ENCODE results near the gene KDM3B.

Gene KDM3B

DNA sequence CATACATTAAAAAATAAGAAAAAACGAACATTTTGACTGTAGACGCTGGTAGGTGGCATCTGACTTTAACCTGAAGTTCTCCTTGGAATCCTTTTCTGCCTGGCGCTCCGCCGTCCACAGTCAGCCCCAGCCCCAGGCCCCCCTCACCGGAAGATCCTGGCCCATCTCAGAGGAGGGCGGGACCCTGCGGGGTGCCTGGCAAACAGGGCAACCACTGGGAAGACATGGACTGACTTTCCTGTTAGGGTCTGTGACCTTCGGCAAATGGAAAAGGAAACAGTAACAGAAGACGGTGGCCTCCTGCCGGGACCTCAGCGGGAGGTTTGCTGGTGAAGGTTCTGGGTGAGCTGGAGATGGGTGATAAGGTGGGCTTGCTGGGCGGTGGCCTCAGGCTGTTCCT lies 101.1 kb downstream of the KDM3B start:
- Histone ChIP-seq H3K18ac (ENCODE audit: low read length) (no peak overlapping the region), H2AK5ac (ENCODE audit: low read length) (no peak overlapping the region), H3K4me1 (ENCODE audit: control insufficient read depth in 1 of 2, insufficient read depth in 2 of 2, low read length in 2 of 2) (no peaks in the 10 kb centered on the region), H3K4me3 (ENCODE audit: low read depth, low read length) (no peak overlapping the region), H3K4me2 (ENCODE audit: low read length) (no peak overlapping the region), H3K14ac (ENCODE audit: low read length) (no peak overlapping the region), H3K36me3 (ENCODE audit: control insufficient read depth in 1 of 2, insufficient read depth in 2 of 2, low read length in 2 of 2) (no peaks in the 10 kb centered on the region), H3K79me2 (ENCODE audit: control insufficient read depth, insufficient read depth, low read length, poor library complexity) (no peaks in the 10 kb centered on the region), H3K27me3 (ENCODE audit: insufficient read depth, low read length) (no peaks in the 10 kb centered on the region), H2AFZ (ENCODE audit: insufficient read depth, low read length, poor library complexity) (no peak overlapping the region), H3K9me3 (ENCODE audit: insufficient read depth, low read depth, low read length) (no peaks in the 10 kb centered on the region), H3K27ac (ENCODE audit: low read depth, low read length) (no peak overlapping the region), H4K12ac (ENCODE audit: low read depth, low read length) (no peak overlapping the region), H2BK120ac (ENCODE audit: insufficient read depth, low read length, poor library complexity) (no peak overlapping the region), H3K9ac (ENCODE audit: low read length) (no peak overlapping the region), H3K23ac (ENCODE audit: low read length) (no peak overlapping the region), H4K8ac (ENCODE audit: low read depth, low read length) (no peak overlapping the region), H4K91ac (ENCODE audit: low read depth, low read length) (no peak overlapping the region), H3K79me1 (ENCODE audit: low read length) (no peaks in the 10 kb centered on the region), H2BK5ac (ENCODE audit: low read depth, low read length, poor library complexity) (no peak overlapping the region), H3K4ac (ENCODE audit: low read depth, low read length) (no peak overlapping the region), H2BK12ac (ENCODE audit: low read length) (no peak overlapping the region)
- WGBS (ENCODE audit: extremely low coverage, insufficient coverage, insufficient read length), result no CpG with 5 or more reads among the region's 13 CpGs
- no peak for DNase-seq

DNA sequence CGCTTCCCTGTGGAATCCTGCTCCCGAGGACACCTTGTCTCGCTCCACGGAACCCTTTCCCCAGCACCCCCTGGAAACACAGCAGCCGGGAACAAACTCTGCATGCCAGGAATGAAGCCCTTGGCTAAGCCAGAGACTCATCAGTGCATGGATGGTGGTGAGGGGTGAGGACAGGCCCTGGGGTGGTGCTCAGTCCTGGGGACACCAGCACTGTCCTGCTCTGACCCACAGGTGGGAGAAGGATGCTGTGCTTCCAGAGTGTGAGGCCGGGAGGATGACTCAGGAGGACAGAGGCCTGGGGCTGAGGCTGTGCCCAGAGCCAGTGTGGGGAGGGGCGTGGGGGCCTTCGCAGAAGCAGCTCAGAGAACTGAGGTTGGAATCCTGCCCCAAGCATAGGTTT lies 101.6 kb downstream of the KDM3B start:
- no peaks in the 10 kb centered on the region for H3K9me3 ChIP-seq (ENCODE audit: insufficient read depth, low read depth, low read length)
- H3K18ac ChIP-seq (ENCODE audit: low read length), result no peak overlapping the region
- H2AK5ac ChIP-seq (ENCODE audit: low read length), result no peak overlapping the region
- H3K79me1 ChIP-seq (ENCODE audit: low read length), result no peaks in the 10 kb centered on the region
- no peak overlapping the region for H4K8ac ChIP-seq (ENCODE audit: low read depth, low read length)
- H3K79me2 ChIP-seq (ENCODE audit: control insufficient read depth, insufficient read depth, low read length, poor library complexity), result no peaks in the 10 kb centered on the region
- no peaks in the 10 kb centered on the region for H3K4me1 ChIP-seq (ENCODE audit: control insufficient read depth in 1 of 2, insufficient read depth in 2 of 2, low read length in 2 of 2)
- no peaks in the 10 kb centered on the region for H3K36me3 ChIP-seq (ENCODE audit: control insufficient read depth in 1 of 2, insufficient read depth in 2 of 2, low read length in 2 of 2)
- no peak overlapping the region for H2BK5ac ChIP-seq (ENCODE audit: low read depth, low read length, poor library complexity)
- no peak overlapping the region for H3K23ac ChIP-seq (ENCODE audit: low read length)
- no peak overlapping the region for H3K14ac ChIP-seq (ENCODE audit: low read length)
- H3K27me3 ChIP-seq (ENCODE audit: insufficient read depth, low read length), result no peaks in the 10 kb centered on the region
- no peak overlapping the region for H3K9ac ChIP-seq (ENCODE audit: low read length)
- H2BK12ac ChIP-seq (ENCODE audit: low read length), result no peak overlapping the region
- H4K91ac ChIP-seq (ENCODE audit: low read depth, low read length), result no peak overlapping the region
- no CpG with 5 or more reads among the region's 8 CpGs for WGBS (ENCODE audit: extremely low coverage, insufficient coverage, insufficient read length)
- no peak overlapping the region for H3K27ac ChIP-seq (ENCODE audit: low read depth, low read length)
- no peak overlapping the region for H3K4me2 ChIP-seq (ENCODE audit: low read length)
- no peak overlapping the region for H2AFZ ChIP-seq (ENCODE audit: insufficient read depth, low read length, poor library complexity)
- no peak overlapping the region for H3K4ac ChIP-seq (ENCODE audit: low read depth, low read length)
- no peak for DNase-seq
- H2BK120ac ChIP-seq (ENCODE audit: insufficient read depth, low read length, poor library complexity), result no peak overlapping the region
- no peak overlapping the region for H3K4me3 ChIP-seq (ENCODE audit: low read depth, low read length)
- H4K12ac ChIP-seq (ENCODE audit: low read depth, low read length), result no peak overlapping the region

DNA sequence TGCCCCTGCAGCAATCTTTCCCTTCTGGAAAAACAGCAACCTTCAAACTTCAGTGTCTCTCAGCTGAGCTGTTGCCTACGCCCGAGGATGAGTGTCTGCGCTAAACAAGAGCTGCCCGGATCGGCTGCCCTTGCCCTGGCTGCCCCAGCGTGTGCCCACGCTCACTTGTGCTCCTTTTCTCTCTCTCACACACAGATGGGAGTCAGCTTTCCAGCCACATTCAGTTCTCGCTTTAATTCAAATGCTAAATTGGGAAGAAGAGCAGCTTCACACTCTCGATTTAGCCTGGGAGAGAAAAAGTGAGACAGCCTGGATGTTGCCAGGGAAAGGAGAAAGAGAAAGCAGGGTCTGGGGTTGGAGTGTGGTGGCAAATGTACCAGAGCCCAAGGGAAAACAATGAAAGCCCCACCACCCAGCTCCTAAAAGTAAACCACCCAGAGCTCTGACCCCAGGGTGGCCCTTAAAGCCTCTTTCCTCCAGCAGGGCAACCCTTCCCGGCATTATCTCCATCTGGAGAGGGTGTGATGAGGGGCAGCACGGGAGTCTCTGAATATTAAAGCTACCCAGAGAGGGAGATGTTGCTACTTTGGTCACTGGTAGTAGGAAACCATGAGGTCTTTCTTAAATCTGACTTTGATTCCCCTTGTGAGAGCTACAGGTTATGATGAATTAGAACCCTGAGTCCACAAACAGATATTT lies 102.9 kb downstream of the KDM3B start:
- Histone ChIP-seq H4K8ac (ENCODE audit: low read depth, low read length) (no peak overlapping the region), H3K9me3 (ENCODE audit: insufficient read depth, low read depth, low read length) (no peaks in the 10 kb centered on the region)

DNA sequence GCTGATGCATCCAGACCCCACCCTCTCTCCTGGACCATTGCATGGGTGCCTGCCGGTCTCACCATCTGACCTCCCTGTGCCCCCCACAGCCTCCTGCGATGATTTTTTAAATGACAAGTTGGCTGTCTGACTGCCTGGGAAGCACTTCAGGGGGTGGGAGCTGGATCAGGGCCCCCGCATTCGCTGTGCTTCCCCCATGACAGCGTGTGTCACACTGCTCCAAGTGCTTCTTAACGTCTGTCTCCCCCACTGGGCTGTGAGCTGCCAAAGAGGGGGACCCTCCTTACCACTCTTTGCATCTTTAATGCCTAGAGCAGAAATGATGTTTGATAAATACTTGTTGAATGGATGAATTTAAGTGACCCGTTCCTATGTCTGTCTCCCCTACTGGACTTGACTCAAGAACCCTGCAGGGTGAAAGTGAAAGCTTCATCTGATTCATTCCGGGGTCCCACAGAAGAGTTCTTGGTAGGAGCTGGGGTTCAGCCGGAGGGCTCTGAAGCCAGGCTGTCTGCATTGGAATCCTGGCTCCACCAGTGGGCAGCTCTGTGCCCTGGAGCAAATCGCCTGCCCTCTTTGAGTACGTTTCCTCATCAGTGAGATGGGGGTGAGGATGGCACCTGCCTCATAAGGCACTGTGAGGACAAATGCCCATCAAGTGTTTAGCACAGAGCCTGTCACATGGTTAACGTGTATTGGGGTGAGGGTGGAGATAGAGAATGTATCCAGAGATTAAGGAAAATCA lies 105.2 kb downstream of the KDM3B start:
- no peaks in the 10 kb centered on the region for H3K4me1 ChIP-seq (ENCODE audit: control insufficient read depth in 1 of 2, insufficient read depth in 2 of 2, low read length in 2 of 2)
- no peak overlapping the region for H3K14ac ChIP-seq (ENCODE audit: low read length)
- H3K23ac ChIP-seq (ENCODE audit: low read length), result no peak overlapping the region
- no peak overlapping the region for H3K9ac ChIP-seq (ENCODE audit: low read length)
- no peak overlapping the region for H3K27ac ChIP-seq (ENCODE audit: low read depth, low read length)
- H3K79me1 ChIP-seq (ENCODE audit: low read length), result no peaks in the 10 kb centered on the region
- H3K36me3 ChIP-seq (ENCODE audit: control insufficient read depth in 1 of 2, insufficient read depth in 2 of 2, low read length in 2 of 2), result no peaks in the 10 kb centered on the region
- no CpG with 5 or more reads among the region's 12 CpGs for WGBS (ENCODE audit: extremely low coverage, insufficient coverage, insufficient read length)
- no peak overlapping the region for H3K18ac ChIP-seq (ENCODE audit: low read length)
- H3K27me3 ChIP-seq (ENCODE audit: insufficient read depth, low read length), result no peaks in the 10 kb centered on the region
- H2AK5ac ChIP-seq (ENCODE audit: low read length), result no peak overlapping the region
- H2AFZ ChIP-seq (ENCODE audit: insufficient read depth, low read length, poor library complexity), result no peak overlapping the region
- H3K4ac ChIP-seq (ENCODE audit: low read depth, low read length), result no peak overlapping the region
- H4K91ac ChIP-seq (ENCODE audit: low read depth, low read length), result no peak overlapping the region
- H3K4me3 ChIP-seq (ENCODE audit: low read depth, low read length), result no peak overlapping the region
- H2BK120ac ChIP-seq (ENCODE audit: insufficient read depth, low read length, poor library complexity), result no peak overlapping the region
- H4K12ac ChIP-seq (ENCODE audit: low read depth, low read length), result no peak overlapping the region
- DNase-seq, result no peak
- no peak overlapping the region for H4K8ac ChIP-seq (ENCODE audit: low read depth, low read length)
- no peak overlapping the region for H2BK12ac ChIP-seq (ENCODE audit: low read length)
- H3K4me2 ChIP-seq (ENCODE audit: low read length), result no peak overlapping the region
- no peaks in the 10 kb centered on the region for H3K79me2 ChIP-seq (ENCODE audit: control insufficient read depth, insufficient read depth, low read length, poor library complexity)
- no peaks in the 10 kb centered on the region for H3K9me3 ChIP-seq (ENCODE audit: insufficient read depth, low read depth, low read length)
- no peak overlapping the region for H2BK5ac ChIP-seq (ENCODE audit: low read depth, low read length, poor library complexity)

More for the DNA sequence above, 102.9 kb downstream of the KDM3B start:
- H4K12ac ChIP-seq (ENCODE audit: low read depth, low read length), result no peak overlapping the region
- no peak overlapping the region for H3K9ac ChIP-seq (ENCODE audit: low read length)
- H3K4me2 ChIP-seq (ENCODE audit: low read length), result no peak overlapping the region
- H3K79me1 ChIP-seq (ENCODE audit: low read length), result no peaks in the 10 kb centered on the region
- H2BK5ac ChIP-seq (ENCODE audit: low read depth, low read length, poor library complexity), result no peak overlapping the region
- H2BK12ac ChIP-seq (ENCODE audit: low read length), result no peak overlapping the region
- no peak overlapping the region for H3K4ac ChIP-seq (ENCODE audit: low read depth, low read length)
- H3K18ac ChIP-seq (ENCODE audit: low read length), result no peak overlapping the region
- H3K4me3 ChIP-seq (ENCODE audit: low read depth, low read length), result no peak overlapping the region
- no peaks in the 10 kb centered on the region for H3K27me3 ChIP-seq (ENCODE audit: insufficient read depth, low read length)
- no peak overlapping the region for H2BK120ac ChIP-seq (ENCODE audit: insufficient read depth, low read length, poor library complexity)
- WGBS (ENCODE audit: extremely low coverage, insufficient coverage, insufficient read length), result no CpG with 5 or more reads among the region's 11 CpGs
- H3K14ac ChIP-seq (ENCODE audit: low read length), result no peak overlapping the region
- H3K27ac ChIP-seq (ENCODE audit: low read depth, low read length), result no peak overlapping the region
- no peak for DNase-seq
- no peak overlapping the region for H3K23ac ChIP-seq (ENCODE audit: low read length)
- no peak overlapping the region for H4K91ac ChIP-seq (ENCODE audit: low read depth, low read length)
- no peak overlapping the region for H2AFZ ChIP-seq (ENCODE audit: insufficient read depth, low read length, poor library complexity)
- no peaks in the 10 kb centered on the region for H3K36me3 ChIP-seq (ENCODE audit: control insufficient read depth in 1 of 2, insufficient read depth in 2 of 2, low read length in 2 of 2)
- no peaks in the 10 kb centered on the region for H3K79me2 ChIP-seq (ENCODE audit: control insufficient read depth, insufficient read depth, low read length, poor library complexity)
- no peaks in the 10 kb centered on the region for H3K4me1 ChIP-seq (ENCODE audit: control insufficient read depth in 1 of 2, insufficient read depth in 2 of 2, low read length in 2 of 2)
- H2AK5ac ChIP-seq (ENCODE audit: low read length), result no peak overlapping the region

All from trophoblast cell (in vitro differentiated cells and primary cell).